GM12864 (cell line): ENCODE results near the gene MIA.
"Not testable (repeated sequence)": the region's sequence is repeated elsewhere in the genome, so short reads cannot be mapped to it uniquely, and the experiment has no call there.

Experiments
- DNase-seq: peaks from one replicate; pipeline ENCODE4 v3.0.0-alpha.2; 2011; ENCODE audit warnings: low read depth
- H3K4me3 ChIP-seq: 2 replicates; pipeline ENCODE4 v1.5.1; 2011; ENCODE audit warnings: mild to moderate bottlenecking, low read depth, low read length, control low read depth
- CTCF ChIP-seq: IDR thresholded peaks from 2 replicates; pipeline ENCODE4 v1.5.1; 2011; ENCODE audit warnings: low read depth, mild to moderate bottlenecking, moderate library complexity, low read length, control low read depth, inconsistent platforms; ENCODE audit errors: missing control alignments

MIA gene

GRCh38 chr19:40762754-40763470 is 12.4 kb upstream of the MIA start:
- no peak overlapping the region for H3K4me3 ChIP-seq
- no peak for TF ChIP-seq CTCF
- no peak for DNase-seq

- DNase-seq = no peak
- no peak overlapping the region for H3K4me3 ChIP-seq
- TF ChIP-seq CTCF = no peak
These were observed 11.8 kb upstream of the MIA start for GRCh38 chr19:40763526-40763925.

- no peak overlapping the region for H3K4me3 ChIP-seq
- no peak for DNase-seq
- TF ChIP-seq CTCF = no peak
These were observed 11.4 kb upstream of the MIA start for GRCh38 chr19:40763963-40764362.

- not testable (repeated sequence) for H3K4me3 ChIP-seq
These were observed 8.9 kb upstream of the MIA start for GRCh38 chr19:40766385-40766784.

DNA sequence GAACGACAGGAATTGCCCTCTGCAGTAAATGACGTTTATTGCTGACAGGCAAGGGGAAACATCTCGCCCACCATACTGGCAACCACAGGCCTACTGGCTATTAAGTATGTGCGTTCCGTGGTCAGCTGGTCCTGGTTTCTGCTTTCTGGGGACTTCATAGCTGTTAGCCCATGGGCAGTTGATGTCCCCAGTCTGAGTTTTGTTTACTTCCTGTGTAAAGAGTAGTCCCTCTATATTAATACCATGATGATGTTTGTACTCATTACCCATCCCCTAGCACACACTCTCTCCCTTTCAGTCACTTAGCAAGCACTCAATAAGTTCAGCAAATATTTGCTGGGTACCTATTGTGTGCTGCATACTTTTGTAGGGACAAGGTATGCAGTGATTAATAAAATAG is 6.5 kb upstream of the MIA start:
- DNase-seq = no peak
- H3K4me3 ChIP-seq = no peak overlapping the region
- TF ChIP-seq CTCF = no peak

More at GRCh38 chr19:40766385-40766784, 8.9 kb upstream of the MIA start:
- DNase-seq = not testable (repeated sequence)

DNA sequence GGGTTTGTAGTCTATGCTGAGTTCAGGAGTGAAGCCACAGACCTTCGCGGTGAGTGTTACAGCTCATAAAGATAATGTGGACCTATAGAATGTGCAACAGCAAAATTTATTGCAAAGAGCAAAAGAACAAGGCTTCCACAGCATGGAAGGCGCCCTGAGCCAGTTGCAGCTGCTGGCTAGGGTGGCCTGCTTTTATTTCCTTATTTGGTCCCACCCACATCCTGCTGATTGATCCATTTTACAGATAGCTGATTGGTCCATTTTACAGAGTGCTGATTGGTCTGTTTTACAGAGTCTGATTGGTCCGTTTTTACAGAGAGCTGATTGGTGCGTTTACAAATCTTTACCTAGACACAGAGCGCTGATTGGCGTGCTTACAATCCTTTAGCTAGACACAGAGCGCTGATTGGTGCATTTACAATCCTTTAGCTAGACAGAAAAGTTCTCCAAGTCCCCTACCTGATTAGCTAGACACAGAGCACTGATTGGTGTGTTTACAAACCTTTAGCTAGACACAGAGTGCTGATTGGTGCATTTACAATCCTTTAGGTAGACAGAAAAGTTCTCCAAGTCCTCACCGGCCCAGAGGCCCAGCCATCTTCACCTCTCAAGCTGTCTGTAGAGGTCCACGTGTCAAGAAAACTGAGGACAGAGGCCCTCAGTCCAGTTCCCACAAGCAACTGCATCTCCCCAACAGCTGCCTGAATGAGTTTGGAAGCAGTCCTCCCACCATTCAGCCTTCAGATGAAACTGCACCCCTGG is 4.0 kb upstream of the MIA start:
- H3K4me3 ChIP-seq, DNase-seq: not testable (repeated sequence)

DNA sequence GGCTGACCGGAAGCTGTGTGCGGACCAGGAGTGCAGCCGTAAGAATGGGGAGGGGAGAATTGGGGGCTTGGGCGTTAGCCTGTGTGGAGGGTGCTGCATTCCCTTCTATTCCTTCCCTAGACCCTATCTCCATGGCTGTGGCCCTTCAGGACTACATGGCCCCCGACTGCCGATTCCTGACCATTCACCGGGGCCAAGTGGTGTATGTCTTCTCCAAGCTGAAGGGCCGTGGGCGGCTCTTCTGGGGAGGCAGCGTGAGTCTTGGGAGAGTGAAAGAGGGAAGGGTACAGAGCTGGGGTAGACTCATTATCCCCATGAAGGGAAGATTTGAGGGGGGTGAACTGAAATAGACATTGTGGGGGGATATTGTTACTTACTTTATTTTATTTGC is 306 bp downstream of the MIA start:
- no peak overlapping the region for H3K4me3 ChIP-seq
- no peak for TF ChIP-seq CTCF
- DNase-seq = no peak

DNA sequence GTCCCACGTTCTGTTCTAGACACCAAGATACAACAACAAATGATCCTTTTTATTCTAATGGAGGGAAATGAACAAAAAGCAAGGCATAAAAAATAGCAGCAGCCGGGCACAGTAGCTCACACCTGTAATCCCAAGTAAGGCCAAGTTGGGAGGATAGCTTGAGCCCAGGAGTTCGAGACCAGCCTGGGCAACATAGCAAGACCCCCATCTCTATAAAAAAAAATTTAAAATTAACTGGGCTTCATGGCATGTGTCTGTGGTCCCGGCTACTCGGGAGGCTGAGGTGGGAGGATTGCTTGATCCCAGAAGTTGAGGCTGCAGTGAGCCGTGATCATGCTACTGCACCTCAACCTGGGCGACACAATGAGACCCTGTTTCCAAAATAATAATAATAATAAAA is 1.0 kb downstream of the MIA start:
- no peak overlapping the region for H3K4me3 ChIP-seq
- no peak for TF ChIP-seq CTCF
- DNase-seq = no peak
